Endometrial microvascular endothelial cells (primary cell): ENCODE data around the gene SLC10A7. TPM values are rescaled to one million over a fixed set of nuclear protein-coding genes. Genes with fewer than 3 reads are reported as not detected.

ENCODE experiments used
- in situ Hi-C: cut with HindIII; loops from 2 replicates; pipeline ENCODE4 v1.10.0; 2017; ENCODE audit warnings: low sequenced_read_pairs, low pct_unique_long_range_greater_than_20kb; ENCODE audit errors: inconsistent ontology term
- total RNA-seq: library from RNA; depleted of rRNA; stranded (reverse); fragments of >200 nt; gene quantifications from one replicate; pipeline ENCODE4 v1.2.3, GENCODE V29; 2015; ENCODE audit errors: inconsistent ontology term

The SLC10A7 gene
- total RNA-seq, 1 donor from 2014 or later, result 9.7 TPM

GRCh38 chr4:146246381-146246780 is 275.4 kb downstream of the SLC10A7 start:
- in situ Hi-C loops, result no loop called here

GRCh38 chr4:146245850-146246249 is 275.9 kb downstream of the SLC10A7 start:
- in situ Hi-C loops, result no loop called here

- in situ Hi-C loops, result no loop called here
Observed at GRCh38 chr4:146245246-146245645, 276.5 kb downstream of the SLC10A7 start.

GRCh38 chr4:146244496-146244895 is 277.2 kb downstream of the SLC10A7 start:
- in situ Hi-C loops, result no loop called here

GRCh38 chr4:146243883-146244277 is 277.9 kb downstream of the SLC10A7 start:
- in situ Hi-C loops, result no loop called here

- in situ Hi-C loops, result no loop called here
Observed at GRCh38 chr4:146243141-146243882, 278.4 kb downstream of the SLC10A7 start.

- in situ Hi-C loops, result no loop called here
Observed at GRCh38 chr4:146238107-146238506, 283.6 kb downstream of the SLC10A7 start.

GRCh38 chr4:146237092-146237491 is 284.6 kb downstream of the SLC10A7 start:
- in situ Hi-C loops, result no loop called here

- in situ Hi-C loops, result no loop called here
Observed at GRCh38 chr4:146236216-146236615, 285.5 kb downstream of the SLC10A7 start.

- in situ Hi-C loops, result no loop called here
Observed at GRCh38 chr4:146235654-146236177, 286.0 kb downstream of the SLC10A7 start.

GRCh38 chr4:146232131-146232722 is 289.5 kb downstream of the SLC10A7 start:
- in situ Hi-C loops, result no loop called here

- in situ Hi-C loops, result no loop called here
Observed at GRCh38 chr4:146229406-146229805, 292.3 kb downstream of the SLC10A7 start.

- in situ Hi-C loops, result no loop called here
Observed at GRCh38 chr4:146224326-146224966, 297.3 kb downstream of the SLC10A7 start.

- in situ Hi-C loops, result no loop called here
Observed at GRCh38 chr4:146222313-146222712, 299.4 kb downstream of the SLC10A7 start.

- in situ Hi-C loops, result no loop called here
Observed at GRCh38 chr4:146214238-146214637, 307.5 kb downstream of the SLC10A7 start, which contains the start of gene REELD1. REELD1 (plus strand) TSS chr4:146214538; CDS start chr4:146216953, 2,415 bp downstream.

GRCh38 chr4:146212781-146213180 is 309.0 kb downstream of the SLC10A7 start:
- in situ Hi-C loops, result no loop called here

GRCh38 chr4:146211440-146211839 is 310.3 kb downstream of the SLC10A7 start:
- in situ Hi-C loops, result no loop called here

- in situ Hi-C loops, result no loop called here
Observed at GRCh38 chr4:146210890-146211289, 310.9 kb downstream of the SLC10A7 start.

GRCh38 chr4:146207410-146207809 is 314.3 kb downstream of the SLC10A7 start:
- in situ Hi-C loops, result no loop called here
